Occipital lobe (tissue), 3 donors: ENCODE data around the gene COL24A1. TPM values are rescaled to one million over a fixed set of nuclear protein-coding genes. Genes with fewer than 3 reads are reported as not detected.

ENCODE experiments used
- DNase-seq: peaks from one replicate; lab custom pipeline; 2025; lab: John Stamatoyannopoulos, UW
- small RNA-seq: library from RNA; depleted of rRNA; stranded (forward); fragments of <200 nt; gene quantifications from one replicate; pipeline ENCODE3, GENCODE V24; 2014
- total RNA-seq: library from RNA; depleted of rRNA; stranded (reverse); fragments of >200 nt; gene quantifications from one replicate; pipeline ENCODE4 v1.2.3, GENCODE V29; 2014

COL24A1 gene
- total RNA-seq, 1 donor from 2014 or later: 0.78 TPM

GRCh38 chr1:85700422-85700821 lies 456.1 kb downstream of the COL24A1 start:
- DNase-seq: no peak

- DNase-seq: no peak
These were observed 458.7 kb downstream of the COL24A1 start for GRCh38 chr1:85697895-85698294.

- DNase-seq: no peak
These were observed 463.8 kb downstream of the COL24A1 start for GRCh38 chr1:85692730-85693314.

- DNase-seq: no peak
These were observed 466.7 kb downstream of the COL24A1 start for GRCh38 chr1:85689775-85690404.

- DNase-seq: no peak
These were observed 473.1 kb downstream of the COL24A1 start for GRCh38 chr1:85683292-85684025.

- no peak for DNase-seq
These were observed 475.5 kb downstream of the COL24A1 start for GRCh38 chr1:85681087-85681486.

Small RNA genes within 50 kb of the gene (small RNA-seq; reads per million reads assigned to genes)
- not detected for gene RNA5SP51

Other genes starting within 250 kb of the COL24A1 start
- gene ODF2L, start 239.6 kb upstream of the COL24A1 start, total RNA-seq: 100 TPM